Measurements from ENCODE around the gene LIPK. TPM values are rescaled to one million over a fixed set of nuclear protein-coding genes. Genes with fewer than 3 reads are reported as not detected.
A peak's percentile ranks its signal among the peaks of the same experiment; 100 is the strongest.

Gene LIPK
- total RNA-seq, 1 donor, result not detected

- no peak for DNase-seq (ENCODE audit: low read depth)
- no peak for TF ChIP-seq CTCF (IDR thresholded peaks at IDR 0.05; ENCODE audit: insufficient read depth, low read depth, low read length)
- no peak within 1 kb of the TSS for H3K4me3 ChIP-seq (ENCODE audit: low read depth, low read length)
These were observed 41.9 kb upstream of the LIPK start, which contains the start of gene LIPF for GRCh38 chr10:88664142-88664541. Gene LIPF, plus strand, starts transcription at chr10:88664442. Its CDS starts 2,856 bp downstream, at chr10:88667298.

- TF ChIP-seq CTCF (IDR thresholded peaks at IDR 0.05; ENCODE audit: insufficient read depth, low read depth, low read length), result no peak
- DNase-seq (ENCODE audit: low read depth), result no peak
These were observed 37.6 kb upstream of the LIPK start for GRCh38 chr10:88668465-88668864.

GRCh38 chr10:88670497-88670896 lies 35.6 kb upstream of the LIPK start:
- no peak for DNase-seq (ENCODE audit: low read depth)
- no peak for TF ChIP-seq CTCF (IDR thresholded peaks at IDR 0.05; ENCODE audit: insufficient read depth, low read depth, low read length)
- H3K4me3 ChIP-seq (ENCODE audit: low read depth, low read length), result no peak overlapping the region

More at GRCh38 chr10:88668465-88668864, 37.6 kb upstream of the LIPK start:
- no peak overlapping the region for H3K4me3 ChIP-seq (ENCODE audit: low read depth, low read length)

- peak; percentile 59 for DNase-seq (ENCODE audit: low read depth)
- no peak overlapping the region for H3K4me3 ChIP-seq (ENCODE audit: low read depth, low read length)
- no peak for TF ChIP-seq CTCF (IDR thresholded peaks at IDR 0.05; ENCODE audit: insufficient read depth, low read depth, low read length)
These were observed 34.0 kb upstream of the LIPK start for GRCh38 chr10:88672041-88672440.

- DNase-seq (ENCODE audit: low read depth), result peak; percentile 65
- H3K4me3 ChIP-seq (ENCODE audit: low read depth, low read length), result no peak overlapping the region
- no peak for TF ChIP-seq CTCF (IDR thresholded peaks at IDR 0.05; ENCODE audit: insufficient read depth, low read depth, low read length)
These were observed 29.6 kb upstream of the LIPK start for GRCh38 chr10:88676283-88677060.

- H3K4me3 ChIP-seq (ENCODE audit: low read depth, low read length), result no peak overlapping the region
- no peak for TF ChIP-seq CTCF (IDR thresholded peaks at IDR 0.05; ENCODE audit: insufficient read depth, low read depth, low read length)
- no peak for DNase-seq (ENCODE audit: low read depth)
These were observed 25.1 kb upstream of the LIPK start for GRCh38 chr10:88680958-88681357.

Measured in fibroblast of villous mesenchyme (primary cell).